Activated CD4-positive, alpha-beta T cell treated with anti-CD3 and anti-CD28 coated beads for 48 hours (primary cell): ENCODE measurements around the gene GPR135.

Source experiments
- DNase-seq: peaks from one replicate; pipeline ENCODE4 v3.0.0-alpha.2; 2020

Gene GPR135

GRCh38 chr14:59465316-59466135, at the start of gene GPR135:
TSS of gene GPR135 (minus strand) at chr14:59465380. CDS start at chr14:59465226, 154 bp downstream.
- no peak for DNase-seq

- DNase-seq, result peak; percentile 12
Measured at GRCh38 chr14:59511916-59512575, 46.9 kb upstream of the GPR135 start.

GRCh38 chr14:59510966-59511365, 45.8 kb upstream of the GPR135 start:
- no peak for DNase-seq

GRCh38 chr14:59510001-59510400, 44.8 kb upstream of the GPR135 start:
- DNase-seq, result no peak

- DNase-seq, result no peak
Measured at GRCh38 chr14:59509101-59509500, 43.9 kb upstream of the GPR135 start.

GRCh38 chr14:59507752-59508103, 42.5 kb upstream of the GPR135 start:
- DNase-seq, result no peak

- DNase-seq, result peak; percentile 71
Measured at GRCh38 chr14:59507063-59507751, 42.0 kb upstream of the GPR135 start.

- DNase-seq, result no peak
Measured at GRCh38 chr14:59503256-59503655, 38.1 kb upstream of the GPR135 start.

GRCh38 chr14:59500732-59501131, 35.6 kb upstream of the GPR135 start:
- DNase-seq, result no peak

- no peak for DNase-seq
Measured at GRCh38 chr14:59492384-59492783, 27.2 kb upstream of the GPR135 start.

GRCh38 chr14:59490756-59491155, 25.6 kb upstream of the GPR135 start:
- no peak for DNase-seq

GRCh38 chr14:59484639-59485175, 19.5 kb upstream of the GPR135 start:
- DNase-seq, result no peak

GRCh38 chr14:59483819-59484638, 18.8 kb upstream of the GPR135 start, which contains the start of the genes JKAMP and L3HYPDH:
TSS of gene JKAMP (plus strand) at chr14:59484517. CDS start at chr14:59484590, 73 bp downstream.
TSS of gene L3HYPDH (minus strand) at chr14:59484408. CDS start at chr14:59484316, 92 bp downstream.
- peak; percentile 99 for DNase-seq

GRCh38 chr14:59483363-59483762, 18.2 kb upstream of the GPR135 start:
- no peak for DNase-seq

- no peak for DNase-seq
Measured at GRCh38 chr14:59482541-59483331, 17.6 kb upstream of the GPR135 start.

- DNase-seq, result no peak
Measured at GRCh38 chr14:59481871-59482540, 16.8 kb upstream of the GPR135 start.

- DNase-seq, result no peak
Measured at GRCh38 chr14:59481407-59481806, 16.2 kb upstream of the GPR135 start.

GRCh38 chr14:59480166-59480565, 15.0 kb upstream of the GPR135 start:
- no peak for DNase-seq

- no peak for DNase-seq
Measured at GRCh38 chr14:59478540-59478939, 13.4 kb upstream of the GPR135 start.

GRCh38 chr14:59475709-59476108, 10.5 kb upstream of the GPR135 start:
- no peak for DNase-seq

- DNase-seq, result no peak
Measured at GRCh38 chr14:59474172-59474571, 9.0 kb upstream of the GPR135 start.
